ENCODE measurements around the gene CSNK2B. TPM values are rescaled to one million over a fixed set of nuclear protein-coding genes. Genes with fewer than 3 reads are reported as not detected.
"Not testable (repeated sequence)": the region's sequence is repeated elsewhere in the genome, so short reads cannot be mapped to it uniquely, and the experiment has no call there.

The CSNK2B gene
- total RNA-seq, 2 experiments from 2014 or later: 206 to 216 TPM

DNA sequence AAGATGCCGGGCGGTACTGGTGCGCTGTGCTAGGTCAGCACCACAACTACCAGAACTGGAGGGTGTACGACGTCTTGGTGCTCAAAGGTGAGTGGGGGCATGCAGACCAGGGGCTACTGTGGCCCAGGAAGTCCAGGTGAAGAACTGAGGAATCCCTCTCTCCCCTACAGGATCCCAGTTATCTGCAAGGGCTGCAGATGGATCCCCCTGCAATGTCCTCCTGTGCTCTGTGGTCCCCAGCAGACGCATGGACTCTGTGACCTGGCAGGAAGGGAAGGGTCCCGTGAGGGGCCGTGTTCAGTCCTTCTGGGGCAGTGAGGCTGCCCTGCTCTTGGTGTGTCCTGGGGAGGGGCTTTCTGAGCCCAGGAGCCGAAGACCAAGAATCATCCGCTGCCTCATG lies 41.8 kb downstream of the CSNK2B start:
- Mint-ChIP-seq H3K4me1 (peaks cover 19% of the 10 kb centered on the region), H3K4me3 (no peak overlapping the region), H3K36me3 (no peaks in the 10 kb centered on the region), H3K27ac (no peak overlapping the region), H3K27me3 (peaks cover 6% of the 10 kb centered on the region), H3K9me3 (no peaks in the 10 kb centered on the region)
- POLR2A ChIA-PET: interaction anchor here (0.7 kb wide), 1 partner anchor 128 kb away, joined by 3 read pairs; no protein-coding TSS in a partner anchor
- ATAC-seq (ENCODE audit: low read depth): no peak
- no peak for DNase-seq

DNA sequence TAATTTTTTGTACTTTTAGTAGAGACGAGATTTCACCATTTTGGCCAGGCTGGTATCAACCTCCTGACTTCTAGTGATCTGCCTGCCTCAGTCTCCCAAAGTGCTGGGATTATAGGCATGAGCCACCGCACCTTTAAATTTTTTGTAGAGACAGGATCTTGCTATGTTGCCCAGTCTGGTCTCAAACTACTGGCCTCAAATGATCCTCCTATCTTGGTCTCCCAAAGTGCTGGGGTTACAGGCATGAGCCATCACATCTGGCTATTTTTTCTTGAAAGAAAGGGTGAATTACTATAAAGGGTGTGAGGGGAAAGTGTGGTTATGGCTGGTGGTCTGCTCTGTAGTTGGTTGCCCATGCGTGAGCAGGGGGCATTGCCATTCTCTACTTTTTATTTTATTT lies 42.3 kb downstream of the CSNK2B start:
- peaks cover 9% of the 10 kb centered on the region for H3K27me3 Mint-ChIP-seq
- H3K4me1 Mint-ChIP-seq: peaks cover 19% of the 10 kb centered on the region
- H3K9me3 Mint-ChIP-seq: no peaks in the 10 kb centered on the region
- H3K36me3 Mint-ChIP-seq: no peaks in the 10 kb centered on the region
- ATAC-seq (ENCODE audit: low read depth) (no peak), DNase-seq (no peak)
- POLR2A ChIA-PET: no interaction called here
- H3K4me3 Mint-ChIP-seq: no peak overlapping the region
- no peak overlapping the region for H3K27ac Mint-ChIP-seq

DNA sequence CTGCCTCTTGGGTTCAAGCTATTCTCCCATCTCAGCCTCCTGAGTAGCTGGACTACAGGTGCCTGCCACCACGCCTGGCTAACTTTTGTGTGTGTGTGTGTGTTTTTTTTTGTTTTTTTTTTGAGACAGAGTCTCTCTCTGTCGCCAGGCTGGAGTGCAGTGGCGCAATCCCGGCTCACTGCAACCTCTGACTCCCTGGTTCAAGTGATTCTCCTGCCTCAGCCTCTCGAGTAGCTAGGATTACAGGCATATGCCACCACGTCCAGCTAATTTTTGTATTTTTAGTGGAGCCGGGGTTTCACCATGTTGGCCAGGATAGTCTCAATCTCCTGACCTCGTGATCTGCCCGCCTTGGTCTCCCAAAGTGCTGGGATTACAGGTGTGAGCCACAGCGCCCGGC lies 43.3 kb downstream of the CSNK2B start:
- H3K27me3 Mint-ChIP-seq: peaks cover 12% of the 10 kb centered on the region
- POLR2A ChIA-PET, H3K9me3 Mint-ChIP-seq: not testable (repeated sequence)

DNA sequence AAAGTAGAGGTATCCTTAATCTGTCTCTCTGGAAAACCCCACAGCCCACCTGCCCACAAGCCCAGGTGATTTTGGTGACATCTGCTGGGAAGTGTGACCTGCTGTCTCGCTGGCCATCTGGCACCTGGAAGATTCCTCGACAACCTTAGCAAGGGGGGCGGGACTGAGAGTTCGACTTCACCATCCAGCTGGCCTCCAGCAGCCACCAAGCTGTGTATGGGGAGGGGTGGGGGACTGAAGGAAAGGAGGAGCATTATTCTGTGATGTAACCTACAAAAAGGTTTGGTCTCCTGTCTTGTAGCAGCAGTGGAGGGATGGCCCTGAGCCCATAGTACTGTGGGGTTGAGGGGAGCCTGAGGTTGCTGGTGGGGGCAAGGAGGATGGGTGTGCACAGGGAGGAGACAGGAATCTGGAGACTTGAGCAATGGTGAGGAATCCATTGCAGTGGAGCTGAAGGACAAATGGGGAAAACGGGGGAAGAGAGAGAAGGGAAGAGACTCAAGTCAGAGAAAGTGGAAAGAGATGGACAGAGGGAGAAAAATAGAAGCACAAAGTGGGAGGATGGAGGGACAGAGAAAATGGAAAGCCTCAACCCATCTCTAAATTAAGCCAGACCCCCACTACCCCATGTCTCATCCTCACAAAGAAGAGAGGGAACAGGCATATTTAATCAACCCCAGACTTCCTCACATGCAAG lies 44.8 kb downstream of the CSNK2B start:
- no peak for ATAC-seq (ENCODE audit: low read depth)
- Mint-ChIP-seq H3K27ac (peak overlapping the region; percentile 77), H3K4me3 (no peak overlapping the region)

More for the DNA sequence above, 43.3 kb downstream of the CSNK2B start:
- not testable (repeated sequence) for DNase-seq; H3K27ac Mint-ChIP-seq; H3K4me3 Mint-ChIP-seq; ATAC-seq (ENCODE audit: low read depth); H3K36me3 Mint-ChIP-seq
- H3K4me1 Mint-ChIP-seq: peaks cover 13% of the 10 kb centered on the region

DNA sequence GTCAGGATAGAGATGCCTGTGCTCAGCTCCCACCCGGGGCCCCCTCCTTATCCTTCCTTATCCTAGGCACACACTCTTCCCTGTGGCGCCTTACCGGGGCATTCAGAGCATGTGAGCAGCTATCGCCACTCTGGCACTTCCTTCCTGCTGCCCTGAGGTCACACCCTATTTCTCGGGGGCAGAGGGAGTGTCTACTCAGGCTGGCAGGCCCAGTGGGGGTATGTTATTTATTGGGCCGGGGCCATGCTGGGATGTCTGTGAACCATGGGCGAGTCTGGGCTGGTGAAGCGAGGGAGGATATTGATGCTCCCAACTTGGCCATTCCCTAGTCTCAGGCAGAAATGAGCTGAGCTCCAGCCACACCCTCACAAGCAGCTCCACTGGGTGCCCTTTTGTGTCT lies 45.4 kb downstream of the CSNK2B start:
- Mint-ChIP-seq H3K9me3 (no peaks in the 10 kb centered on the region), H3K4me3 (peak overlapping the region; percentile 35), H3K27ac (no peak overlapping the region), H3K27me3 (peaks cover 14% of the 10 kb centered on the region), H3K4me1 (peaks cover 13% of the 10 kb centered on the region), H3K36me3 (no peaks in the 10 kb centered on the region)
- DNase-seq: no peak
- ATAC-seq (ENCODE audit: low read depth): peak; percentile 53
- POLR2A ChIA-PET: interaction anchor here (0.6 to 1.0 kb wide), 4 partner anchors 8 to 27 kb away, joined by 3 read pairs; partner anchors contain the start of genes ABHD16A and MPIG6B

More for the DNA sequence above, 44.8 kb downstream of the CSNK2B start:
- DNase-seq: no peak
- POLR2A ChIA-PET: interaction anchor here (0.9 to 1.0 kb wide), 2 partner anchors 7 to 12 kb away, joined by 3 read pairs; partner anchors contain the start of genes ABHD16A and MPIG6B
- H3K27me3 Mint-ChIP-seq: peaks cover 14% of the 10 kb centered on the region
- H3K9me3 Mint-ChIP-seq: no peaks in the 10 kb centered on the region
- no peaks in the 10 kb centered on the region for H3K36me3 Mint-ChIP-seq
- H3K4me1 Mint-ChIP-seq: peaks cover 13% of the 10 kb centered on the region

DNA sequence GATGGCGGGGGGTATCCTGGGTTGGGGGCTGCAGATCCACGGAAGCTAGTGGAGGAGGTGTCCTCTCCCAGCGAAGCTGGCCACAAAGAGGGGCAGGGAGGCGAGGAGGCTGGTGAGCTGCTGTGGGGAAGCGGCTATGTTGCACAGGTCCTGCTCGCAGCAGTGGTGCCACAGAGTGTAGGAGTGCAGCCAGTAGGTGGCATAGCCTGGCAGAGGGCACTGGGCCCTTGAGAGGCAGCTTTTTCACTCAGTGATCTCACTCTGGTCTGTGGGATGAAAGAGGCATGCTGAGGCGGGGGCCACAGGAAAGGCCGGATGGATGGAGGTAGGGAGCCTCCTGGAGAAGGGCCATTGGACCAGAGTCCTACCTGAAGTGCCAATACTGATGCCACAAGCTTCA lies 46.4 kb downstream of the CSNK2B start:
- ATAC-seq (ENCODE audit: low read depth) (peak; percentile 49), DNase-seq (no peak)
- POLR2A ChIA-PET: interaction anchor here (0.6 kb wide), 1 partner anchor 186 kb away, joined by 3 read pairs; no protein-coding TSS in a partner anchor
- Mint-ChIP-seq H3K9me3 (no peaks in the 10 kb centered on the region), H3K36me3 (no peaks in the 10 kb centered on the region), H3K27ac (no peak overlapping the region), H3K4me3 (no peak overlapping the region), H3K27me3 (peaks cover 15% of the 10 kb centered on the region), H3K4me1 (peaks cover 13% of the 10 kb centered on the region)

DNA sequence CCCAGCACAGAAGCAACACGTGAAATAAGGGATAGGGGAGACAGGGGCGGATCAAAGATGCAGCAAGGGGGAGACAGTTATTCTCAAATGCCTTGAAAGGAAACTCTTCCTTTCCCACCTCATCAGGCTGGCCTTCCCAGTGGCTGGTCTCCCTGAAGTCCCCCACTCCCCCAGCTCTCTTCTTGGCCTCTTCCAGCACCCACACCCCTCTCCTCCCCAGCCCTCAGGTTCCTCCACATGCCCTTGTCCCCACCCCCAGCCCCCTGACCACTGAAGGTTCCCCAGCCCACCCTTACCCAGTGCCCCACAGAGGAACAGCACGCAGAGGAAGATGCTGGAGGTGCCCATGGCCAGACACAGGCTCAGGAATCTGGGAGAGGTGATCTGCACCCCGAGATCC lies 47.6 kb downstream of the CSNK2B start:
- no peaks in the 10 kb centered on the region for H3K9me3 Mint-ChIP-seq
- no peak overlapping the region for H3K4me3 Mint-ChIP-seq
- POLR2A ChIA-PET: interaction anchor here (0.8 to 0.9 kb wide), 2 partner anchors 10 to 27 kb away, joined by 3 to 7 read pairs; partner anchors contain the start of genes MPIG6B and MSH5
- H3K4me1 Mint-ChIP-seq: peaks cover 13% of the 10 kb centered on the region
- peaks cover 17% of the 10 kb centered on the region for H3K27me3 Mint-ChIP-seq
- H3K27ac Mint-ChIP-seq: no peak overlapping the region
- no peak for ATAC-seq (ENCODE audit: low read depth)
- no peak for DNase-seq
- no peaks in the 10 kb centered on the region for H3K36me3 Mint-ChIP-seq

DNA sequence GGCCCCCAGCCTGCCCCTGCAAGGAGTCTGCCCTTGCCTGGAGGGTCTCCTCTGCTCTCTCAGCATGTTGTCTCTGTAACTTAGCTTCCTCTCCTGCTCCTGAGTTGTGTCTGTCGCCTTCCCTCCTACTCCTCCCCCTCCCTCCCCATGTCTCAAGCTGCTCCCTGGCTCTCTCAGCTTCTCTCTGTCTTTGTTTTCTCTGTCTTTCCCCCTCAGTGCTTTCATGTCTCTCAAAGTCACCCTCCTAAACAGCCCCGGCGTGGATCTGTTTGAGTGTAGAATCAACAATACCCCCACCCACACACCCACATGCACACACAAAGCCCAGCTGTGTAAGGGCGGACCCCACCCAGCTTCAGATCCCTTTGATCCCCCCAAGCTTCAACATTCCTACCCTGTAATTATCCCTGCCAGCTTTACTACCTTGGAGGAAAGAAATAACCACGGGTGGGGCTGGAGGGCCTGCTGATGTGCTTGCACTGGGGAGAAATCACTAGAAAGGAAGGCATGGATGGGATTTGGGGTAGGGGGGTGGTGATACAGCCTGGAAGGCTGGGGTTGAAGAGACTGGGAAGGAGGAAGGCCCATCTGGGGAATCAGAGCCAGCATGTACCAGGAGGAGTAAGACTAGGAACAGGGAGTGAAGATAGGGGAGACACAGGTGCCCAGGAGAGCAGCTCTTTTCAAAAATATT lies 48.3 kb downstream of the CSNK2B start:
- Mint-ChIP-seq H3K9me3 (no peaks in the 10 kb centered on the region), H3K27ac (peak overlapping the region; percentile 25), H3K27me3 (peaks cover 17% of the 10 kb centered on the region), H3K36me3 (no peaks in the 10 kb centered on the region), H3K4me1 (peaks cover 15% of the 10 kb centered on the region), H3K4me3 (no peak overlapping the region)
- POLR2A ChIA-PET: interaction anchor here (0.8 to 1.0 kb wide), 3 partner anchors 9 to 26 kb away, joined by 3 to 7 read pairs (median 3); partner anchors contain the start of genes ABHD16A, MPIG6B and MSH5
- DNase-seq (no peak), ATAC-seq (ENCODE audit: low read depth) (no peak)

DNA sequence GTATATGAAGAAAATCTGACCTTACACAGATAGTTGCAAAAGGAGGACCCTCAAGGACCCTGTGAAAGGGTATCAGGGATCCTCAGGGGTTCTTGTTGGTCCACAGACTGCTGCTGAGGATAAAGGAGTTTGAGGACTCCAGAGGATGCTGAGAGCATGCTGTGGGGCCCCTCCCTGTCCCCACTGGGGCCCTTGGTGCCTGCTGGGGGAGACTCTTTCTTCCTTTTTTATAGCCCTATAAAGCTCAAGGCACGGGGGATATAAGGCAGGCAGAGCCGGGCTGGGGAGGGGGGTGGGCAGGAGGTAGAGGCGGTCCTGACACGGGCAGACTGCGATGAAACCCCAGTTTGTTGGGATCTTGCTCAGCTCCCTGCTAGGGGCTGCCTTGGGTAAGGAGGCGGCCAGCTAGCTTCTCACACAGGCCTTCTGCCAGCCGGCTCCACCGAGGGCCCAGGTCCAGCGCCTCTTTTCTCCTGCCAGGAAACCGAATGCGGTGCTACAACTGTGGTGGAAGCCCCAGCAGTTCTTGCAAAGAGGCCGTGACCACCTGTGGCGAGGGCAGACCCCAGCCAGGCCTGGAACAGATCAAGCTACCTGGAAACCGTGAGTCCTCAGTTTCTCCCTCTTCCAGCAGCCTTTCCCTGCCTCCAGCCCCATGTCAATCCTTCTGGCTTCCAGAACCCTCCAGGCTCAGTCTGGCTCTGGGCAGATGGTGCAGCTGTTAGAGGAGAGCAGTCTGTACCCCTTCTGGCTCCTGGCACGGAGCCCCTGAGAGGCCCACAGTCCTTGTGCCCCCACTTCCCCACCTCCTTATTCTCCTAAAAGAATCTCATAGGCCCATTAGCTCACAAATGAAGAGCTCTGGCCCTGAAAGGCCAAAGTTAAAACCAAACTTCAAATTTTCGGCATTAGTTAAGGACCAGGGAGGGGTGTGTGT lies 49.4 kb downstream of the CSNK2B start, which contains the start of gene LY6G6D:
TSS of gene LY6G6D (plus strand) at position 327 of the 937 bp plus-strand sequence. CDS start at position 335, 8 bp downstream.
- no peaks in the 10 kb centered on the region for H3K36me3 Mint-ChIP-seq
- no peak within 1 kb of the TSS for H3K27ac Mint-ChIP-seq
- no peaks in the 10 kb centered on the region for H3K9me3 Mint-ChIP-seq
- peaks cover 15% of the 10 kb centered on the region for H3K4me1 Mint-ChIP-seq
- POLR2A ChIA-PET: interaction anchor here (0.6 to 1.4 kb wide), 2 partner anchors 9 to 257 kb away, joined by 3 to 4 read pairs; partner anchors contain the start of genes DXO and LY6G6F
- no peak for DNase-seq
- no peak within 1 kb of the TSS for H3K4me3 Mint-ChIP-seq
- H3K27me3 Mint-ChIP-seq: peaks cover 20% of the 10 kb centered on the region
- ATAC-seq (ENCODE audit: low read depth): no peak

DNA sequence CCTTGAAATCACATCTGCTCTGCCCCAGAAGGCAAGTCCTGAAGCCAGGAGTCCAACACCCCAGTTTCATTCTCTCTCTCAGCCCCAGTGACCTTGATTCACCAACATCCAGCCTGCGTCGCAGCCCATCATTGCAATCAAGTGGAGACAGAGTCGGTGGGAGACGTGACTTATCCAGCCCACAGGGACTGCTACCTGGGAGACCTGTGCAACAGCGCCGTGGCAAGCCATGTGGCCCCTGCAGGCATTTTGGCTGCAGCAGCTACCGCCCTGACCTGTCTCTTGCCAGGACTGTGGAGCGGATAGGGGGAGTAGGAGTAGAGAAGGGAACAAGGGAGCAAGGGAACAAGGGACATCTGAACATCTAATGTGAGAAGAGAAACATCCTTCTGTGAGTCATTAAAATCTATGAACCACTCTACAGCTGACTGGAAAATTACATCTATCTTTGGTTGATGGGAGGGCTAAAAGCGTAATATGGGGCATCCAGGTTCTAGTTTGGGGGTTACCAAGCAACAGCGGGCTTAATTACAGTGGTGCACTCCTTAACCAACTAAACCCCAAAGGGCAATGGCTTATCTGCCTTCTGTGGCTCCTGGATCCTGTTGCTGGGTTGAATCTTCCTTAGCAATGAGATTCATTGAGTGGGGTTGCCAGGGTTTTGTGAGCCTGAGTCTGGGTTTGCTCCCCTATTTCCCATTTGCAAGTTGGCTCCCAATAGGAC lies 51.8 kb downstream of the CSNK2B start:
- POLR2A ChIA-PET: interaction anchor here (0.5 to 0.6 kb wide), 2 partner anchors 13 to 64 kb away, joined by 3 to 4 read pairs; no protein-coding TSS in a partner anchor
- no peak overlapping the region for H3K27ac Mint-ChIP-seq

DNA sequence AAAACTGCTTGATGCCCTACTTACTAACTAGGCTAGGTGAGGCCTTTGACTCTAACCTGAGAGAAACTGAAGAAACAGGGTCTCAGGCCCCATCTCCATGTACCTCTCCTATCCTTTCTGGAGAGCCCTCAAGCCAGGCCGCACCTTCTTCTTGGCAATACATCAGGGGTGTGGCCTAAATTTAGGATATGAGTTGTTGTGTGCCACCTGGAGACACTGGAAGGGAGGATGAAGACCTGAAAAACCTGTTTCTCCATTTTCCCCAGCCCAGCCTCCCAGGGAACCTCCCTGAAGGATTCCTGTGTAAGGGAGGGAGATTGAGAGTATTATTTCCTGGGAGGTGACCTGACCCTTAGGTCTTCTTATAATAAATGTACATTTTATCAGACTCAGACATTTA lies 52.4 kb downstream of the CSNK2B start:
- Mint-ChIP-seq H3K9me3 (no peaks in the 10 kb centered on the region), H3K4me1 (peaks cover 4% of the 10 kb centered on the region), H3K27me3 (peaks cover 11% of the 10 kb centered on the region), H3K36me3 (no peaks in the 10 kb centered on the region), H3K27ac (no peak overlapping the region), H3K4me3 (no peak overlapping the region)
- DNase-seq (no peak), ATAC-seq (ENCODE audit: low read depth) (no peak)
- POLR2A ChIA-PET: interaction anchor here (0.6 kb wide), 1 partner anchor 14 kb away, joined by 3 read pairs; no protein-coding TSS in a partner anchor

More for the DNA sequence above, 51.8 kb downstream of the CSNK2B start:
- ATAC-seq (ENCODE audit: low read depth): no peak
- Mint-ChIP-seq H3K36me3 (no peaks in the 10 kb centered on the region), H3K4me1 (peaks cover 2% of the 10 kb centered on the region), H3K4me3 (no peak overlapping the region), H3K27me3 (peaks cover 14% of the 10 kb centered on the region), H3K9me3 (no peaks in the 10 kb centered on the region)
- DNase-seq: no peak

DNA sequence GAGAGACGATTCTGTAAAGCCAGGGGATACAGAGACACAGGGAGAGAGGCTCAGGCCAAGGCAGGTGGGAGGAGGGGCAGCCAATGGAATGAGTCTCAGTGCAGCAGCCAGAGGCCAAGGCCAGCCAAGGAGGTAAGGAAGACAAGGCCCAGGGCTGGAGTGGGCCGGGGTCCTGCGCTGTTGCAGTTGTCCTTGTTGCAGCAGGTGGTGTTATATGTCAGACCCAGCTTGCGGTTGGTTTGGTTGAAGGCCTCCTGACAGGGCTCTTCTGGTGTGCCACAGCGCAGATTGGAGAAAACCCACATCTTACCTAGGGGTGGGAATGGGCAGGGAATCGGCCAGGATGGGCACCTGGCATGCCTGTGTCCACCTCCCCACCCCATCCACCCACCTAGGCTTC lies 53.1 kb downstream of the CSNK2B start:
- no peak overlapping the region for H3K27ac Mint-ChIP-seq
- H3K36me3 Mint-ChIP-seq: no peaks in the 10 kb centered on the region
- POLR2A ChIA-PET: no interaction called here
- peaks cover 9% of the 10 kb centered on the region for H3K27me3 Mint-ChIP-seq
- ATAC-seq (ENCODE audit: low read depth): no peak
- H3K9me3 Mint-ChIP-seq: no peaks in the 10 kb centered on the region
- no peak overlapping the region for H3K4me3 Mint-ChIP-seq
- H3K4me1 Mint-ChIP-seq: peaks cover 5% of the 10 kb centered on the region
- DNase-seq: no peak
